Measurements from ENCODE around the gene PRMT5.
A peak's percentile ranks its signal among the peaks of the same experiment; 100 is the strongest.

Gene PRMT5

DNA sequence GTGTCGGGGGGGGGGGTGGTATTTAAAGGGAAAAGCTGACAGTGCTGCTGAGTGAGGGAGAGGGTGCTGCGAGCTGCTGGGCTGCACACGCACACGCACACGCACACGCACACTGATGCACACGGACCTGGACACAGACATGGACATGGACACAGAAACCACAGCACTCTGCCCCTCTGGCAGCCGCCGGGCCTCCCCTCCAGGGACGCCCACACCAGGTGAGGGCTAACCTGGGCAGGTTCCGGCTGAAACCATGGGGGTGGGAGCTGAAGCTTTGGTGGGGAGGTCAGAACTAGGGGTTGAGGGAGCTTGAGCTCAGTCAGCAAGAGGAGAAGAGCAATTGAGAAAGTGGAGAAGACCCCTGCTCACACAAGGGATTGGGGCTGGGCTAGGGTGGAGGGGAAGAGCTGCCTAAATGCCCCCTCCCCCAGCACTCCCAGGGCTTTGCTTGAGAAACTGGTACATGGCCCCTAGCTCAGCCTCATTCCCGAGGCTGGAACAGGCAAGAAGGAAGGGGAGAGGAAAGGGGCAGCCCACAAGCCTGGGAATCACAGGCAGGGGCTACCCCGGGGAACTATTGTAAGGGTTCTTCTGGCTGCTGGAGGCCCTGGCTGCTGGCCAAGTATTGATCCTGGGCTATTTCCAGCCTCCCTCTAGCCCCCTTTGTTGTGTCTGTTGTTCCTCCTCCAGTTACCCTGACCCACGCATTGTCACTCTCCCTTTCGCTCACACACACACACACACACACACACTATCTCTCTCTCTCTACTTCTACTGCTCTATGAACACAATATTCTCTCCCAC, 45.8 kb downstream of the PRMT5 start, which contains the start of gene REM2:
Gene REM2, plus strand, starts transcription at position 50 of the 804 bp plus-strand sequence. Its CDS starts 66 bp downstream, at position 116.
- no peak for TF ChIP-seq RAD21 (IDR thresholded peaks at IDR 0.05; ENCODE audit: low read depth)
- TF ChIP-seq, protein P1, sequence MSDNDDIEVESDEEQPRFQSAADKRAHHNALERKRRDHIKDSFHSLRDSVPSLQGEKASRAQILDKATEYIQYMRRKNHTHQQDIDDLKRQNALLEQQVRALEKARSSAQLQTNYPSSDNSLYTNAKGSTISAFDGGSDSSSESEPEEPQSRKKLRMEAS (IDR thresholded peaks at IDR 0.05): peak; percentile 25; the same call in 1 of the 2 replicates

DNA sequence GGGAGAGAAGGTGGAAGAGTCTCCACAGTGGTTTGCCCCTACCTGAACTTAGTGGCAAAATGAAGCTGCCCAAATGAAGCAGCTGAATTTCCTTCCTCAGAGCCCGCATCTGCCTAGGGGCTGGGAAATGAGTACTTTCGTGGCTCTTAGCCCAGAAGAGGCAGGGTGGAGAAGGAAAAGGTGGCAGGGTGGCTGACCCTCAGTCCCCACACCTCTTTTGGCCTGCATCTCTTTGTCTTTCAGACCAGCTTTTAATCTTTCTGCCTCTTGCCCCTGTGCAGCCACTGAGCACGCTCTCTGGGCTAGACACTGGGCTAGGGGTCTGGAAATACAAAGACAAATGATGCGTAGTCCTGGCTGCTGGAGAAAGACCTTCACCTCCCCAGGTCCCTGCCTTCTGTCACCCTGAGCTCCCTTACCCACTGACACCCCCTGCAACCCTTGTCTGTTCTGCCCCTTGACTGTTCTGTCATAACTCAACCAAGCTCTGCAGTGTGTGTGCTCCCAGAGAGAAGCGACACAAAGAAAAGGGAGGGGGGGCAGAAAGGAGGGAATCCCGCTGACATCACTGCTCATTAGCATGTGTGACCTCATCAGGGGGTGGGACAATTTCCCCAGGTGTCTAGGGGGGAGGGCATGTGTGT, 46.5 kb downstream of the PRMT5 start:
- TF ChIP-seq CREB1 (IDR thresholded peaks at IDR 0.05; ENCODE audit: low read depth) (peak; percentile 80), EP300 (IDR thresholded peaks at IDR 0.05; ENCODE audit: borderline replicate concordance) (no peak), EGR1 (IDR thresholded peaks at IDR 0.05) (no peak), TEAD4 (IDR thresholded peaks at IDR 0.05) (peak; percentile 29; the same call in 1 of the 2 replicates), FOXM1 (IDR thresholded peaks at IDR 0.05; ENCODE audit: borderline replicate concordance, low read depth) (no peak), YY1 (IDR thresholded peaks at IDR 0.05; ENCODE audit: low read depth) (no peak)
- TF ChIP-seq, protein P1 (IDR thresholded peaks at IDR 0.05): no peak
- TF ChIP-seq, protein P2, sequence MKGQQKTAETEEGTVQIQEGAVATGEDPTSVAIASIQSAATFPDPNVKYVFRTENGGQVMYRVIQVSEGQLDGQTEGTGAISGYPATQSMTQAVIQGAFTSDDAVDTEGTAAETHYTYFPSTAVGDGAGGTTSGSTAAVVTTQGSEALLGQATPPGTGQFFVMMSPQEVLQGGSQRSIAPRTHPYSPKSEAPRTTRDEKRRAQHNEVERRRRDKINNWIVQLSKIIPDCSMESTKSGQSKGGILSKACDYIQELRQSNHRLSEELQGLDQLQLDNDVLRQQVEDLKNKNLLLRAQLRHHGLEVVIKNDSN (IDR thresholded peaks at IDR 0.05): no peak

DNA sequence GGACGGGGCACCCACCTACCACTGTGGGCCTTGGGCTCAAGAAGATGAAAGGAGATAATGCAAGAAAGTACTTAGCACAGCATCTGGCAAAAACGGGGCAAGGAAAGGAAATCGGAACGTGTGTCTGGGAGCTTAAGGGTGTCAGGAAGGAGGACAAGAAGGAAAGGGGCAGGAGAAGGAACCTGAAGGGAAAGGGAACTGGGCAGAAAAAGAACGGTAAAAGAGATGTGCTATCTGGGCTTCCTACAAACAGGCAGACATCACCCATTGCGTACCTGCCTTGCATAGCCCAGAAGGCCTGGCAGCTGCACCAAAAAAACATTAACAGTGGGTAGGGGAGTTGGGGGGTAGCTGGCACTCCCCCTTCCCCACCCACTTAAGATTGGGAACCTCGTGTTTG, 47.1 kb downstream of the PRMT5 start:
- TF ChIP-seq, protein P2 (IDR thresholded peaks at IDR 0.05): no peak
- TF ChIP-seq CREB1 (IDR thresholded peaks at IDR 0.05; ENCODE audit: low read depth) (no peak), EP300 (IDR thresholded peaks at IDR 0.05; ENCODE audit: borderline replicate concordance) (no peak), FOXM1 (IDR thresholded peaks at IDR 0.05; ENCODE audit: borderline replicate concordance, low read depth) (no peak), RAD21 (IDR thresholded peaks at IDR 0.05; ENCODE audit: low read depth) (no peak), CEBPB (IDR thresholded peaks at IDR 0.05) (no peak), TEAD4 (IDR thresholded peaks at IDR 0.05) (no peak), NFIC (IDR thresholded peaks at IDR 0.05) (no peak), YY1 (IDR thresholded peaks at IDR 0.05; ENCODE audit: low read depth) (no peak), TCF12 (IDR thresholded peaks at IDR 0.05; ENCODE audit: low read depth) (no peak), TAF1 (IDR thresholded peaks at IDR 0.05; ENCODE audit: low read depth) (no peak), EGR1 (IDR thresholded peaks at IDR 0.05) (no peak), ZBTB7A (IDR thresholded peaks at IDR 0.05; ENCODE audit: low read depth) (no peak)
- TF ChIP-seq, protein P3, sequence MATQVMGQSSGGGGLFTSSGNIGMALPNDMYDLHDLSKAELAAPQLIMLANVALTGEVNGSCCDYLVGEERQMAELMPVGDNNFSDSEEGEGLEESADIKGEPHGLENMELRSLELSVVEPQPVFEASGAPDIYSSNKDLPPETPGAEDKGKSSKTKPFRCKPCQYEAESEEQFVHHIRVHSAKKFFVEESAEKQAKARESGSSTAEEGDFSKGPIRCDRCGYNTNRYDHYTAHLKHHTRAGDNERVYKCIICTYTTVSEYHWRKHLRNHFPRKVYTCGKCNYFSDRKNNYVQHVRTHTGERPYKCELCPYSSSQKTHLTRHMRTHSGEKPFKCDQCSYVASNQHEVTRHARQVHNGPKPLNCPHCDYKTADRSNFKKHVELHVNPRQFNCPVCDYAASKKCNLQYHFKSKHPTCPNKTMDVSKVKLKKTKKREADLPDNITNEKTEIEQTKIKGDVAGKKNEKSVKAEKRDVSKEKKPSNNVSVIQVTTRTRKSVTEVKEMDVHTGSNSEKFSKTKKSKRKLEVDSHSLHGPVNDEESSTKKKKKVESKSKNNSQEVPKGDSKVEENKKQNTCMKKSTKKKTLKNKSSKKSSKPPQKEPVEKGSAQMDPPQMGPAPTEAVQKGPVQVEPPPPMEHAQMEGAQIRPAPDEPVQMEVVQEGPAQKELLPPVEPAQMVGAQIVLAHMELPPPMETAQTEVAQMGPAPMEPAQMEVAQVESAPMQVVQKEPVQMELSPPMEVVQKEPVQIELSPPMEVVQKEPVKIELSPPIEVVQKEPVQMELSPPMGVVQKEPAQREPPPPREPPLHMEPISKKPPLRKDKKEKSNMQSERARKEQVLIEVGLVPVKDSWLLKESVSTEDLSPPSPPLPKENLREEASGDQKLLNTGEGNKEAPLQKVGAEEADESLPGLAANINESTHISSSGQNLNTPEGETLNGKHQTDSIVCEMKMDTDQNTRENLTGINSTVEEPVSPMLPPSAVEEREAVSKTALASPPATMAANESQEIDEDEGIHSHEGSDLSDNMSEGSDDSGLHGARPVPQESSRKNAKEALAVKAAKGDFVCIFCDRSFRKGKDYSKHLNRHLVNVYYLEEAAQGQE (IDR thresholded peaks at IDR 0.05; ENCODE audit: low read depth): no peak
- TF ChIP-seq, protein P1 (IDR thresholded peaks at IDR 0.05): no peak

DNA sequence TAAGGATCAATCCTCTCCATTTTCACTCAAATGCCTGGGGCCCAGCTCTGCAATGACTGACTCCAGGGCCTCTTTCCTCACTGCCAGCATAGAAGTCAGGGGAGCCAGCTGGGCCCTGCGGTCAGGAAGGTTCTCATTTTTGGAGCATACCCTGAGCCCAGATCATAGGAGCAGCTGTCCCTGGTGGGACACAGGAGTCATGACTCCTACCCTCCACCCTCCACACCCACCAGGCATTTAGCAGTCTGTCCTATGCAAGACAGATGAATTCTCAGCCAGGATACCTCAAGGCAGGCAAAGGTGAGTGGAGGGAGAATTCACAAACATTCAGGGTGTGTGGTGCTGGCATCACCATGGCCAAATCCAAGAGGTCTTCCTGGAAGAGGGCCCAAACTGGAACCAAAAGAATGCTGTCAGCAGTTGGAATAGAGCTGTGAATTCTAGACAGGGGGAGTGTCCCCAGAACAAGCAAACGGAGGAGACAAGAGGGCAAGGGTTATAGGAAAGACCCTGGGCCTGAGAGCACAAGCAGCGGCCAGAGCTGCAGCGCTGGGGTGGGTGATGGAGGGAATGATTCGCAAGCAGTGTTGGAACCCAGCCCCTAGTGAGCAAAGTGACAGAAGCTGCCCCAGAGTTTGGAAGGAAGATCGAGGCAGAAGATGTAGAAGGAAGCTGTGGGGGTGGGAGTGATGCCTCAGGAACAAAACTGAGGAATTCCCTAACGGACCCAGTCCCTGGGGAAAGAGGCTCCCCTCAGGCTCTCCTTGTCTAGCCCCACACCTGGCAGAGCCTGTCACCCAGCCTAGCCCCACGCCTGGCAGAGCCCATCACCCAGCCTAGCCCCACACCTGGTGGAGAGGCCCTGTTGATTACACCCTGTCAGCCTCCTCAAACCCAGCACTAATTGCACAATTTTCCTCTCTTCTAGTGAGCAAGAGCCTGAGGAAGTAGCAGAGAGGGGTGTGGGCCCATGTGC, 50.6 kb downstream of the PRMT5 start:
- TF ChIP-seq EP300 (IDR thresholded peaks at IDR 0.05; ENCODE audit: borderline replicate concordance) (no peak), EGR1 (IDR thresholded peaks at IDR 0.05) (no peak), RAD21 (IDR thresholded peaks at IDR 0.05; ENCODE audit: low read depth) (no peak), YY1 (IDR thresholded peaks at IDR 0.05; ENCODE audit: low read depth) (no peak), CEBPB (IDR thresholded peaks at IDR 0.05) (no peak), TAF1 (IDR thresholded peaks at IDR 0.05; ENCODE audit: low read depth) (no peak), CREB1 (IDR thresholded peaks at IDR 0.05; ENCODE audit: low read depth) (no peak), TEAD4 (IDR thresholded peaks at IDR 0.05) (no peak)
- TF ChIP-seq, protein P2 (IDR thresholded peaks at IDR 0.05): no peak
- TF ChIP-seq, protein P1 (IDR thresholded peaks at IDR 0.05): no peak
- TF ChIP-seq, protein P3 (IDR thresholded peaks at IDR 0.05; ENCODE audit: low read depth): no peak
